PC-3 (cell line): ENCODE data around the gene HS3ST2. TPM values are rescaled to one million over a fixed set of nuclear protein-coding genes. Genes with fewer than 3 reads are reported as not detected.

Source experiments
- ATAC-seq: fragments of 200-7000 bp; cut with Tn5 transposase; 2 replicates; pipeline ENCODE4 v1.9.1; 2020; ENCODE audit warnings: mild to moderate bottlenecking, moderate library complexity
- BruUV-seq: library from RNA; stranded (reverse); fragments of 400-500 nt; replicated peaks from 2 replicates; lab custom pipeline; 2021; lab: Mats Ljungman, UMichigan
- CTCF ChIA-PET: fragments of 300-600 bp; sonication (Branson Sonifier 250); formaldehyde crosslinking; loops from one replicate; lab custom pipeline; 2022; ENCODE audit warnings: antibody characterized with exemption; lab: Charles Lee
- POLR2A ChIA-PET: fragments of 300-600 bp; sonication (Branson Sonifier 250); formaldehyde crosslinking; loops from one replicate; lab custom pipeline; 2022; ENCODE audit warnings: antibody characterized with exemption; ENCODE audit not compliant: unreplicated experiment; lab: Charles Lee
- DNase-seq: peaks from one replicate; pipeline ENCODE4 v3.0.0-alpha.2; 2015
- H2AFZ ChIP-seq: fragments of 300-600 bp; sonication (generic); 2 replicates; pipeline ENCODE4 v1.6.0; 2016; ENCODE audit warnings: antibody characterized with exemption, low read length
- H3F3A ChIP-seq: fragments of 300-600 bp; sonication (generic); one replicate; pipeline ENCODE4 v1.6.0; 2017; ENCODE audit warnings: antibody characterized with exemption, low read length, control low read depth, mild to moderate bottlenecking; ENCODE audit not compliant: unreplicated experiment
- H3K27ac ChIP-seq: fragments of 300-600 bp; sonication (generic); 2 replicates; pipeline ENCODE4 v1.5.1; 2016; ENCODE audit warnings: mild to moderate bottlenecking, low read length
- H3K27me3 ChIP-seq: fragments of 300-600 bp; sonication (generic); 2 replicates; pipeline ENCODE4 v1.6.1; 2016; ENCODE audit warnings: low read length, mixed read lengths
- H3K36me3 ChIP-seq: fragments of 300-600 bp; sonication (generic); 2 replicates; pipeline ENCODE4 v1.6.1; 2016; ENCODE audit warnings: low read depth, mixed run types, low read length, mixed read lengths
- H3K4me1 ChIP-seq: fragments of 300-600 bp; sonication (generic); 2 replicates; pipeline ENCODE4 v1.5.1; 2016; ENCODE audit warnings: low read length; ENCODE audit not compliant: insufficient read depth
- H3K4me2 ChIP-seq: fragments of 300-600 bp; sonication (generic); 2 replicates; pipeline ENCODE4 v1.6.0; 2016; ENCODE audit warnings: low read length
- H3K4me3 ChIP-seq: fragments of 300-600 bp; sonication (generic); 2 replicates; pipeline ENCODE4 v1.5.1; 2016; ENCODE audit warnings: mild to moderate bottlenecking, low read length, mixed read lengths
- H3K79me2 ChIP-seq: fragments of 300-600 bp; sonication (generic); 2 replicates; pipeline ENCODE4 v1.6.1; 2017; ENCODE audit warnings: low read length, mixed read lengths
- H3K9ac ChIP-seq: fragments of 300-600 bp; sonication (generic); 2 replicates; pipeline ENCODE4 v1.6.0; 2016; ENCODE audit warnings: mild to moderate bottlenecking, low read length
- H3K9me2 ChIP-seq: fragments of 300-600 bp; sonication (generic); replicated peaks from 2 replicates; pipeline ENCODE4 v1.6.1; 2016; ENCODE audit warnings: mixed run types, low read length, mixed read lengths
- H3K9me3 ChIP-seq: fragments of 300-600 bp; sonication (generic); 2 replicates; pipeline ENCODE4 v1.6.1; 2016; ENCODE audit warnings: low read length, mixed read lengths
- H4K20me1 ChIP-seq: fragments of 300-600 bp; sonication (generic); 2 replicates; pipeline ENCODE4 v1.6.1; 2016; ENCODE audit warnings: low read length, mixed read lengths
- CTCF ChIP-seq: fragments of 300-600 bp; sonication (generic); conservative IDR thresholded peaks from 2 replicates; pipeline ENCODE4 v1.5.1; 2017; ENCODE audit warnings: antibody characterized with exemption, low read depth, mild to moderate bottlenecking, low read length
- EZH2 ChIP-seq: fragments of 300-600 bp; sonication (generic); IDR thresholded peaks from one replicate; pipeline ENCODE4 v1.6.1; 2017; ENCODE audit warnings: antibody characterized with exemption, mild to moderate bottlenecking, low read length; ENCODE audit not compliant: unreplicated experiment
- EZH2phosphoT487 ChIP-seq: fragments of 300-600 bp; sonication (generic); IDR thresholded peaks from 2 replicates; pipeline ENCODE4 v1.6.1; 2018; ENCODE audit warnings: mild to moderate bottlenecking, antibody characterized with exemption, low read length, borderline replicate concordance
- intact Hi-C: fragments of 100-400 bp; cut with micrococcal nuclease; formaldehyde crosslinking; loops from 2 replicates; pipeline ENCODE4 v1.9.0; 2023
- total RNA-seq: library from RNA; depleted of rRNA; stranded (reverse); fragments of >200 nt; gene quantifications from 2 replicates; pipeline ENCODE4 v1.2.3, GENCODE V29; 2014

The HS3ST2 gene
- total RNA-seq, 1 experiment from 2014 or later: not detected

DNA sequence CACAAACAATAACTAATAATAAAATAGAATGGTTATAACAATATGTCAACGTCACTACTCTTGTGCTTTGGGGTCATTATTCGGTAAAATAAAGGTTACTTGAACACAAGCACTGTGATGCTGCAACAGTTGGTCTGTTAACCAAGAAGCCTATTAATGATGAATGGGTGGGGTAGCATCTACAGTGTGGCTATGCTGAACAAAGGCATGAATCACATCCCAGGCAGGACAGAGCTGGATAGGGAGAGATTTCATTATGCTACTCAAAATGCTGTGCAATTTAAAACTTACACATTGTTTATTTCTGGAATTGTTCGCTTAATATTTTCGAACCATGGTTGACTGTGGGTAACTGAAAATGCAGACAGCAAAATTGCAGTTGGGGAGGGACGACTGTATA is 9.1 kb upstream of the HS3ST2 start:
- BruUV-seq: no TSS peak
- no peaks in the 10 kb centered on the region for H3K36me3 ChIP-seq
- no peak overlapping the region for H3K4me3 ChIP-seq
- H3K4me2 ChIP-seq: no peak overlapping the region
- ATAC-seq (no peak), DNase-seq (no peak)
- ChIA-PET POLR2A (no interaction called here), CTCF (no interaction called here)
- no peaks in the 10 kb centered on the region for H3K79me2 ChIP-seq
- no peak overlapping the region for H3K9ac ChIP-seq
- no peaks in the 10 kb centered on the region for H3F3A ChIP-seq
- intact Hi-C loops: no loop called here
- H4K20me1 ChIP-seq: no peaks in the 10 kb centered on the region
- peaks cover 40% of the 10 kb centered on the region for H3K27me3 ChIP-seq
- H3K27ac ChIP-seq: no peak overlapping the region
- no peaks in the 10 kb centered on the region for H3K9me2 ChIP-seq
- no peaks in the 10 kb centered on the region for H3K4me1 ChIP-seq
- no peak overlapping the region for H2AFZ ChIP-seq
- H3K9me3 ChIP-seq: no peaks in the 10 kb centered on the region
- no peak for TF ChIP-seq EZH2
- no peak for TF ChIP-seq EZH2phosphoT487
- no peak for TF ChIP-seq CTCF

DNA sequence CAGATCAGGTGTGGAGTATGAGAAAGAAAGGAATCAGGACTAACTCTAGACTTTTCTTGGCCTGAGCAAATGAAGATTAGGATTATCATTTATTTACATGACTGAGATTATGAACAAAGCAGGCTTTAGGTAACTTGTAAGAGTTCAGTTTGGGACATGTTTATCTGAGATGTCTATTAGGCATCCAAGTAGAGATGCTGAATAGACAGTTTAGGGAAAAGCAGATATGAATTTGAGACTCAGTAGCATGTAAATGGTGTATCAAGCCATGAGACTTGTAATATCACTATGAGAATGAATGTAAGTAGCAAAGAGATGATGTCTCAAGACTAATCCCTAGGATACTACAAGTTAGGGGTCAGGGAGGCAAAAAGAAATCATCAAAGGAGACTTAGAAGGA is 8.6 kb upstream of the HS3ST2 start:
- Histone ChIP-seq H3K4me2 (no peak overlapping the region), H3K27ac (no peak overlapping the region), H3K9me2 (no peaks in the 10 kb centered on the region), H3K36me3 (no peaks in the 10 kb centered on the region), H3K9ac (no peak overlapping the region), H2AFZ (no peak overlapping the region), H3K9me3 (no peaks in the 10 kb centered on the region), H3K4me1 (no peaks in the 10 kb centered on the region), H3K27me3 (peaks cover 40% of the 10 kb centered on the region), H3K79me2 (no peaks in the 10 kb centered on the region), H3F3A (no peaks in the 10 kb centered on the region), H3K4me3 (no peak overlapping the region), H4K20me1 (no peaks in the 10 kb centered on the region)
- POLR2A ChIA-PET: no interaction called here
- ATAC-seq: no peak
- TF ChIP-seq CTCF (no peak), EZH2 (no peak), EZH2phosphoT487 (no peak)
- BruUV-seq: no TSS peak
- intact Hi-C loops: no loop called here
- no peak for DNase-seq
- CTCF ChIA-PET: no interaction called here

- Histone ChIP-seq H3K79me2 (no peaks in the 10 kb centered on the region), H3K4me3 (no peak overlapping the region), H3K4me2 (no peak overlapping the region), H2AFZ (no peak overlapping the region), H3K9ac (no peak overlapping the region), H3K4me1 (no peaks in the 10 kb centered on the region), H3F3A (no peaks in the 10 kb centered on the region), H3K27me3 (peaks cover 40% of the 10 kb centered on the region), H3K9me2 (no peaks in the 10 kb centered on the region), H4K20me1 (no peaks in the 10 kb centered on the region), H3K27ac (no peak overlapping the region), H3K36me3 (no peaks in the 10 kb centered on the region), H3K9me3 (no peaks in the 10 kb centered on the region)
- DNase-seq (no peak), ATAC-seq (no peak)
- no TSS peak for BruUV-seq
- TF ChIP-seq EZH2 (no peak), EZH2phosphoT487 (no peak), CTCF (no peak)
- ChIA-PET POLR2A (no interaction called here), CTCF (no interaction called here)
- intact Hi-C loops: no loop called here
Measured at GRCh38 chr16:22806811-22807210, 7.2 kb upstream of the HS3ST2 start.
